Measurements from ENCODE around the gene CA11.

CA11 gene

GRCh38 chr19:48607359-48607755 is 38.6 kb downstream of the CA11 start:
- DNase-seq (ENCODE audit: low read depth), result no peak
- H3K4me3 ChIP-seq (ENCODE audit: low read depth, low read length), result no peak overlapping the region
- TF ChIP-seq, protein P1, sequence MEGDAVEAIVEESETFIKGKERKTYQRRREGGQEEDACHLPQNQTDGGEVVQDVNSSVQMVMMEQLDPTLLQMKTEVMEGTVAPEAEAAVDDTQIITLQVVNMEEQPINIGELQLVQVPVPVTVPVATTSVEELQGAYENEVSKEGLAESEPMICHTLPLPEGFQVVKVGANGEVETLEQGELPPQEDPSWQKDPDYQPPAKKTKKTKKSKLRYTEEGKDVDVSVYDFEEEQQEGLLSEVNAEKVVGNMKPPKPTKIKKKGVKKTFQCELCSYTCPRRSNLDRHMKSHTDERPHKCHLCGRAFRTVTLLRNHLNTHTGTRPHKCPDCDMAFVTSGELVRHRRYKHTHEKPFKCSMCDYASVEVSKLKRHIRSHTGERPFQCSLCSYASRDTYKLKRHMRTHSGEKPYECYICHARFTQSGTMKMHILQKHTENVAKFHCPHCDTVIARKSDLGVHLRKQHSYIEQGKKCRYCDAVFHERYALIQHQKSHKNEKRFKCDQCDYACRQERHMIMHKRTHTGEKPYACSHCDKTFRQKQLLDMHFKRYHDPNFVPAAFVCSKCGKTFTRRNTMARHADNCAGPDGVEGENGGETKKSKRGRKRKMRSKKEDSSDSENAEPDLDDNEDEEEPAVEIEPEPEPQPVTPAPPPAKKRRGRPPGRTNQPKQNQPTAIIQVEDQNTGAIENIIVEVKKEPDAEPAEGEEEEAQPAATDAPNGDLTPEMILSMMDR (conservative IDR thresholded peaks at IDR 0.05; ENCODE audit: low read depth, low read length), result no peak

GRCh38 chr19:48606463-48607358 is 39.3 kb downstream of the CA11 start, which contains the start of gene SPACA4:
SPACA4 (plus strand) TSS chr19:48606742; CDS start chr19:48606979, 237 bp downstream.
- TF ChIP-seq, protein P1 (conservative IDR thresholded peaks at IDR 0.05; ENCODE audit: low read depth, low read length), result no peak
- no peak for DNase-seq (ENCODE audit: low read depth)
- no peak within 1 kb of the TSS for H3K4me3 ChIP-seq (ENCODE audit: low read depth, low read length)

GRCh38 chr19:48603850-48604249 is 42.1 kb downstream of the CA11 start:
- TF ChIP-seq, protein P1 (conservative IDR thresholded peaks at IDR 0.05; ENCODE audit: low read depth, low read length), result no peak
- no peak overlapping the region for H3K4me3 ChIP-seq (ENCODE audit: low read depth, low read length)
- no peak for DNase-seq (ENCODE audit: low read depth)

GRCh38 chr19:48603449-48603848 is 42.5 kb downstream of the CA11 start:
- TF ChIP-seq, protein P1 (conservative IDR thresholded peaks at IDR 0.05; ENCODE audit: low read depth, low read length), result no peak
- no peak overlapping the region for H3K4me3 ChIP-seq (ENCODE audit: low read depth, low read length)
- no peak for DNase-seq (ENCODE audit: low read depth)

- no peak overlapping the region for H3K4me3 ChIP-seq (ENCODE audit: low read depth, low read length)
- DNase-seq (ENCODE audit: low read depth), result no peak
- TF ChIP-seq, protein P1 (conservative IDR thresholded peaks at IDR 0.05; ENCODE audit: low read depth, low read length), result no peak
These were observed 43.0 kb downstream of the CA11 start for GRCh38 chr19:48603001-48603400.

DNA sequence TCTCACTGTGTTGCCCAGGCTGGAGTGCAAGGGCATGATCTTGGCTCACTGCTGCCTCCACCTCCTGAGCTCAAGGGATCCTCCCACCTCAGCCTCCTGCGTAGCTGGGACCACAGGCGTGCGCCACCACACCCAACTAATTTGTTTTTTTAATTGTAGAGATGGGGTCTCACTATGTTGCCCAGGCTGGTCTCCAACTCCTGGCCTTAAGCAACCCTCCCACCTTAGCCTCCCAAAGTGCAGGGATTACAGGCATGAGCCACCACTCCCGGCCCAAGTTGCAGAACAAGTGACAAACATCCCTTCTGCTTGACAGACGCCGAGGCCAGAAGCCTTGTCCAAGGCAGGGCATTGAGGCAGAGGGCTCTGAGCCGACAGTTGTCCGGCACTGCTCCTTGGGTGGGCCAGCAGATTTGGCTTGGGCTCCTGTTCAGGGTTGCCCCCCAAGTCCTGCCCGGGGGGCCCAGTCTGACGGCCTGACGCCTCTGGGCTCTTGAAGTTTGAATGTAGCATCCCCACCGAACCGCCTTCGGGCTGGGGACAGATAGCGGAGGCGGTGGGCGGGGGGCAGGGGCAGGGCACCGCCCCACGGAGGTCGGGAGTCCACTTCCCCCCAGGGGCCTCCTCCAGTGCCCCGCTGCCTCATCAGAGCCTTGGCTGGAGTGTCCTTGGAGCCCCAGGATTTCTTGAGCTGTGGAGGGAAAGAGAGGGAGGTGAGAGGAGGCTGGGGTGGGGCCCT is 45.1 kb downstream of the CA11 start:
- TF ChIP-seq, protein P1 (conservative IDR thresholded peaks at IDR 0.05; ENCODE audit: low read depth, low read length), result no peak
- H3K4me3 ChIP-seq (ENCODE audit: low read depth, low read length), result no peak overlapping the region
- DNase-seq (ENCODE audit: low read depth), result no peak

Data from choroid plexus epithelial cell (primary cell).